Measurements from ENCODE around the gene ODAD4.

- TF ChIP-seq CTCF (conservative IDR thresholded peaks at IDR 0.05; ENCODE audit: low read depth, low read length) = no peak
- TF ChIP-seq POLR2A (IDR thresholded peaks at IDR 0.05; ENCODE audit: low read depth, low read length) = no peak
- TF ChIP-seq MXI1 (IDR thresholded peaks at IDR 0.05; ENCODE audit: borderline replicate concordance, low read depth, low read length) = 0 out of 2 replicates have a peak, but pooled peaks have one; percentile 22
Observed at GRCh38 chr17:41975099-41976083, 45.0 kb downstream of the ODAD4 start.
